Right lobe of liver (tissue), 6 donors: ENCODE results near the gene MRPS33. TPM values are rescaled to one million over a fixed set of nuclear protein-coding genes. Genes with fewer than 3 reads are reported as not detected.

Experiments used
- ATAC-seq, 4 donors: fragments of 200-7000 bp; cut with Tn5 transposase; one replicate each; pipeline ENCODE4 v1.9.1; 2020; ENCODE audit warnings: mild to moderate bottlenecking in 4 of 4, moderate library complexity in 4 of 4
- DNase-seq, 3 donors: peaks; one replicate each; pipeline ENCODE4 v3.0.0-alpha.2; 2020
- H3K27ac ChIP-seq, 3 donors: fragments of 200-600 bp; one replicate each; pipeline ENCODE4 v1.8.0; 2022
- H3K27me3 ChIP-seq, 2 donors: fragments of 200-600 bp; one replicate each; pipeline ENCODE4 v1.8.0; 2022
- H3K36me3 ChIP-seq, 4 donors: fragments of 200-600 bp; sonication (generic) in 1 of 4; one replicate each; pipeline versions ENCODE4 v1.5.1 to v1.8.0; 2017 to 2022; ENCODE audit warnings: control low read depth in 1 of 4
- H3K4me1 ChIP-seq, 4 donors: fragments of 200-600 bp; sonication (generic) in 1 of 4; one replicate each; pipeline versions ENCODE4 v1.5.1 to v1.8.0; 2017 to 2022; ENCODE audit warnings: control low read depth in 1 of 4
- H3K4me3 ChIP-seq, 3 donors: fragments of 200-600 bp; one replicate each; pipeline ENCODE4 v1.8.0; 2022
- H3K9me3 ChIP-seq, 4 donors: fragments of 200-600 bp; sonication (generic) in 1 of 4; one replicate each; pipeline versions ENCODE4 v1.5.1 to v1.8.0; 2017 to 2022; ENCODE audit warnings: control low read depth in 1 of 4
- POLR2A ChIP-seq: fragments of 450-650 bp; IDR thresholded peaks from one replicate; pipeline ENCODE4 v1.6.1; 2017; ENCODE audit warnings: antibody characterized with exemption, mild to moderate bottlenecking
- WGBS: methylation state at CpG from one replicate; pipeline ENCODE4 v1.1.6; 2018; ENCODE audit warnings: low coverage, low lambda C conversion rate; ENCODE audit not compliant: insufficient coverage; ENCODE audit errors: missing lambda C conversion rate; 5-methylcytosine and 5-hydroxymethylcytosine counted together
- intact Hi-C, 2 donors: fragments of 100-400 bp; cut with DNase I; formaldehyde crosslinking; loops; one replicate each; pipeline versions ENCODE4 v1.11.2 to v1.14.1; 2022
- total RNA-seq, 6 experiments: library from RNA; depleted of rRNA in 2 of 6; stranded (reverse); fragments of >200 nt in 2 of 6; fragmentation: NEBNext Ultra II Directional in 3 of 6; extraction: Animal tissue kit (Norgen Biotek cat#: 25700) in 3 of 6; gene quantifications; one replicate each; pipeline versions ENCODE4 v1.1.0 to v1.2.4, GENCODE V29; 2016 to 2023
- TF ChIP-seq, protein P1 (sequence below), 4 donors: fragments of 200-600 bp in 3 of 4; fragments of 450-650 bp in 1 of 4; IDR thresholded peaks; one replicate each; pipeline versions ENCODE4 v1.5.1 to v1.8.0; 2016 to 2022; ENCODE audit warnings: antibody characterized with exemption in 4 of 4, mild to moderate bottlenecking in 2 of 4
- donor health status: DM: no; HTN: yes; CAD: no.
- donor health status: DM: no; HTN: no; CAD: no.
- donor health status: DM: no; HTN: no; CAD: no.
- donor health status: DM: no; HTN: yes; CAD: no.
- donor health status: DM: no; HTN: yes; CAD: no.

Gene MRPS33
- total RNA-seq, 6 experiments from 2014 or later = 26.0 to 44.4 (median 31.1) TPM

DNA sequence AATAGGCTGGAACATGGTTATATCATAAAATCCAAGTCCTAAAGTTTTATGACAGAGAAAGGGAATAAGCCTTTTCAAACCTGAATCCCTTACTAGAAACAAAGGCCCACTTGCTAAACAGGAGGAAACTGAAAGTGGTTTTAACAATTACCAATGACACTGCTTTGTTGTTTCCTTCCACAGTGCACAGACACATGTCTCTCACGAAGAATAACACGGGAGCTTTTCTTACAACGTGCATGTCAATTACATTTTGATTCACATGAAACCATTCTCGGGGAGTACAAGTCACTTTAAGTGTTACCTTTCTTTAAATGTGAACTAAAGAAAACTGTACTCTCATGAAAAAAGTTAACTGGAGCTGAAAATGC, 1.4 kb downstream of the MRPS33 start:
- H3K4me3 ChIP-seq = no peak overlapping the region
- no peaks in the 10 kb centered on the region for H3K27me3 ChIP-seq
- ATAC-seq (no peak), DNase-seq (no peak)
- TF ChIP-seq, protein P1, sequence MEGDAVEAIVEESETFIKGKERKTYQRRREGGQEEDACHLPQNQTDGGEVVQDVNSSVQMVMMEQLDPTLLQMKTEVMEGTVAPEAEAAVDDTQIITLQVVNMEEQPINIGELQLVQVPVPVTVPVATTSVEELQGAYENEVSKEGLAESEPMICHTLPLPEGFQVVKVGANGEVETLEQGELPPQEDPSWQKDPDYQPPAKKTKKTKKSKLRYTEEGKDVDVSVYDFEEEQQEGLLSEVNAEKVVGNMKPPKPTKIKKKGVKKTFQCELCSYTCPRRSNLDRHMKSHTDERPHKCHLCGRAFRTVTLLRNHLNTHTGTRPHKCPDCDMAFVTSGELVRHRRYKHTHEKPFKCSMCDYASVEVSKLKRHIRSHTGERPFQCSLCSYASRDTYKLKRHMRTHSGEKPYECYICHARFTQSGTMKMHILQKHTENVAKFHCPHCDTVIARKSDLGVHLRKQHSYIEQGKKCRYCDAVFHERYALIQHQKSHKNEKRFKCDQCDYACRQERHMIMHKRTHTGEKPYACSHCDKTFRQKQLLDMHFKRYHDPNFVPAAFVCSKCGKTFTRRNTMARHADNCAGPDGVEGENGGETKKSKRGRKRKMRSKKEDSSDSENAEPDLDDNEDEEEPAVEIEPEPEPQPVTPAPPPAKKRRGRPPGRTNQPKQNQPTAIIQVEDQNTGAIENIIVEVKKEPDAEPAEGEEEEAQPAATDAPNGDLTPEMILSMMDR (IDR thresholded peaks at IDR 0.05) = no peak
- TF ChIP-seq POLR2A = no peak
- H3K27ac ChIP-seq = no peak overlapping the region
- H3K9me3 ChIP-seq = no peaks in the 10 kb centered on the region
- intact Hi-C loops = loop anchor here (10.0 kb wide), 1 partner anchor 199 kb away; no protein-coding TSS in a partner anchor
- WGBS = 49% methylated on average over 4 of the region's 4 CpGs
- peaks cover 0 to 16% (median 4%) of the 10 kb centered on the region in 4 donors for H3K36me3 ChIP-seq
- H3K4me1 ChIP-seq = peaks cover 0 to 19% (median 5%) of the 10 kb centered on the region in 4 donors

DNA sequence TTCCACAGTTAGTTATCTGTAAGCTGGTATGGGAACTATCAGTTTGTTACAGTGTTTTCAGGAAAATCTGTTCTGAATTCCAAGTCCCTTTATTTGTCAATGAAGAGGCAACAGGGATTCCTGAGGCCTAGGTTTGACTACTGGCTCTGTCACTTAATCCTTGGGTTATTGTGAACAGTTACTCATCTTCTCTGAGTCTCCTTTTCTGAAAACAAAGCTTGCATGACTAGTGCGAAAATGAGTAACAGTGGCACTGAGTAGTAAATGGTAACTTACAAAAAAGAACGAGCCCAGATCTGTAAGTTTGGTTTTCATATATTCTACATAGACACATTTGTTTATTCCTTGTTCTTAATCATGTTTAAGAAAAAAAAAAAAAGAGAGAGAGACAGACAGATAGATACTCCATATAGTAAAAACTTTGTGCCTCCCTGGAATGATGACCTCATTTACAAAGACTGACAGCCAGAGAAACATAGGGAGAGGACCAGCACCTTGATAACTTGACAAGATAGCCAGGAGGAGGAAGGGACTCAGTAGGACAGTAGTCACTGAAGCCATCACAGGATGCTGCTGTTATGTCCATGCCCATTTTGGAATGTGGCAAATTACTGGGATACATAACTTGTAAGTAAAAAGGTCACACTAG, 1.9 kb downstream of the MRPS33 start:
- TF ChIP-seq, protein P1 (IDR thresholded peaks at IDR 0.05) = no peak
- TF ChIP-seq POLR2A = no peak
- ATAC-seq = no peak
- Histone ChIP-seq H3K9me3 (no peaks in the 10 kb centered on the region), H3K4me1 (peaks cover 0 to 19% (median 5%) of the 10 kb centered on the region in 4 donors), H3K36me3 (peaks cover 0 to 21% (median 4%) of the 10 kb centered on the region in 4 donors), H3K27me3 (no peaks in the 10 kb centered on the region), H3K4me3 (no peak overlapping the region), H3K27ac (no peak overlapping the region)
- no peak for DNase-seq
- intact Hi-C loops = loop anchor here (10.0 kb wide), 1 partner anchor 198 kb away; no protein-coding TSS in a partner anchor
- 70% methylated on average over 2 of the region's 2 CpGs for WGBS

- no peaks in the 10 kb centered on the region for H3K27me3 ChIP-seq
- DNase-seq = peak in 2 of 3 donors; percentile 35 to 66
- intact Hi-C loops = loop anchor here (10.0 kb wide), 1 partner anchor 197 kb away; no protein-coding TSS in a partner anchor
- no peak overlapping the region for H3K27ac ChIP-seq
- peaks cover 0 to 19% (median 5%) of the 10 kb centered on the region in 4 donors for H3K4me1 ChIP-seq
- H3K4me3 ChIP-seq = no peak overlapping the region
- H3K36me3 ChIP-seq = peaks cover 0 to 27% (median 4%) of the 10 kb centered on the region in 4 donors
- peak; percentile 66 to 72 (median 70) for ATAC-seq
- WGBS = 13% methylated on average over 3 of the region's 3 CpGs
- no peaks in the 10 kb centered on the region for H3K9me3 ChIP-seq
- TF ChIP-seq, protein P1 (IDR thresholded peaks at IDR 0.05) = peak; percentile 47 to 63 (median 58)
- no peak for TF ChIP-seq POLR2A
These were observed 2.6 kb downstream of the MRPS33 start for GRCh38 chr7:141012044-141012685.

GRCh38 chr7:141011443-141011842, 3.3 kb downstream of the MRPS33 start:
- ATAC-seq (no peak), DNase-seq (no peak)
- Histone ChIP-seq H3K27ac (no peak overlapping the region), H3K36me3 (peaks cover 0 to 34% (median 4%) of the 10 kb centered on the region in 4 donors), H3K27me3 (no peaks in the 10 kb centered on the region), H3K9me3 (no peaks in the 10 kb centered on the region), H3K4me3 (no peak overlapping the region), H3K4me1 (peaks cover 0 to 19% (median 5%) of the 10 kb centered on the region in 4 donors)
- TF ChIP-seq POLR2A = no peak
- TF ChIP-seq, protein P1 (IDR thresholded peaks at IDR 0.05) = no peak
- 57% methylated on average over 4 of the region's 4 CpGs for WGBS
- intact Hi-C loops = loop anchor here (10.0 kb wide), 1 partner anchor 197 kb away; no protein-coding TSS in a partner anchor
